GM12878 (cell line): ENCODE data around the gene ABHD11. TPM values are rescaled to one million over a fixed set of nuclear protein-coding genes. Genes with fewer than 3 reads are reported as not detected.

Experiments
- BACH1 ChIP-seq: fragments of 450-650 bp; IDR thresholded peaks from 2 replicates; pipeline ENCODE4 v1.6.1; 2017; ENCODE audit warnings: mild to moderate bottlenecking, borderline replicate concordance
- BCL11A ChIP-seq: IDR thresholded peaks from 2 replicates; pipeline ENCODE4 v1.6.1; 2011; ENCODE audit warnings: low read depth, low read length
- BHLHE40 ChIP-seq, 2 experiments: fragments of 450-650 bp in 1 of 2; IDR thresholded peaks; 2 replicates each; pipeline ENCODE4 v1.6.1; 2011 to 2017; ENCODE audit warnings: low read depth in 2 of 2, borderline replicate concordance in 1 of 2, improper control_type of control experiment in 1 of 2, low read length in 1 of 2, mild to moderate bottlenecking in 1 of 2
- CHD1 ChIP-seq: IDR thresholded peaks from 2 replicates; pipeline ENCODE4 v1.6.1; 2012; ENCODE audit warnings: low read depth, low read length, improper control_type of control experiment
- E2F4 ChIP-seq: IDR thresholded peaks from 2 replicates; pipeline ENCODE4 v1.6.1; 2012; ENCODE audit warnings: low read depth, low read length, improper control_type of control experiment
- FOXK2 ChIP-seq: fragments of 450-650 bp; IDR thresholded peaks from 2 replicates; pipeline ENCODE4 v1.6.1; 2017; ENCODE audit warnings: mild to moderate bottlenecking, moderate library complexity
- KAT2A ChIP-seq: conservative IDR thresholded peaks from 2 replicates; pipeline ENCODE4 v1.6.1; 2011; ENCODE audit warnings: low read depth, low read length; ENCODE audit not compliant: control insufficient read depth
- KDM1A ChIP-seq: fragments of 200-600 bp; sonication (generic); IDR thresholded peaks from 2 replicates; pipeline ENCODE4 v1.6.1; 2016; ENCODE audit warnings: borderline replicate concordance
- MTA3 ChIP-seq: IDR thresholded peaks from 2 replicates; pipeline ENCODE4 v1.6.1; 2012; ENCODE audit warnings: low read length, inconsistent platforms, borderline replicate concordance
- NKRF ChIP-seq: fragments of 450-650 bp; conservative IDR thresholded peaks from 2 replicates; pipeline ENCODE4 v1.6.1; 2017; ENCODE audit warnings: mild to moderate bottlenecking, moderate library complexity
- NR2F1 ChIP-seq: fragments of 450-650 bp; conservative IDR thresholded peaks from 2 replicates; pipeline ENCODE4 v1.6.1; 2017; ENCODE audit warnings: mild to moderate bottlenecking
- RB1 ChIP-seq: fragments of 450-650 bp; formaldehyde crosslinking; IDR thresholded peaks from 2 replicates; pipeline ENCODE4 v1.6.1; 2017; ENCODE audit warnings: mild to moderate bottlenecking, borderline replicate concordance
- SMAD5 ChIP-seq: IDR thresholded peaks from 2 replicates; pipeline ENCODE4 v1.6.1; 2016; ENCODE audit warnings: antibody characterized with exemption, low read depth
- SREBF1 ChIP-seq: IDR thresholded peaks from 2 replicates; pipeline ENCODE4 v1.6.1; 2012; ENCODE audit warnings: mild to moderate bottlenecking, low read length
- SRF ChIP-seq, 2 experiments: IDR thresholded peaks; 2 replicates each; pipeline ENCODE4 v1.6.1; 2011; ENCODE audit warnings: low read depth in 2 of 2, low read length in 2 of 2, mild to moderate bottlenecking in 1 of 2, moderate library complexity in 1 of 2
- TCF3 ChIP-seq: IDR thresholded peaks from 2 replicates; pipeline ENCODE4 v1.6.1; 2012; ENCODE audit warnings: low read depth, mild to moderate bottlenecking, low read length, borderline replicate concordance; ENCODE audit not compliant: insufficient read depth
- ZBTB11 ChIP-seq: fragments of 450-650 bp; formaldehyde crosslinking; IDR thresholded peaks from 2 replicates; pipeline ENCODE4 v1.5.0; 2022; ENCODE audit warnings: mild to moderate bottlenecking, missing genetic modification characterization
- ZNF207 ChIP-seq: fragments of 450-650 bp; IDR thresholded peaks from 2 replicates; pipeline ENCODE4 v1.6.1; 2014; ENCODE audit warnings: antibody characterized with exemption, mild to moderate bottlenecking, borderline replicate concordance
- polyA plus RNA-seq, 11 experiments: library from polyadenylated mRNA; depleted of rRNA in 4 of 11; unstranded in 6 of 11; stranded (reverse) in 5 of 11; fragments of >200 nt; fragmentation: Nextera tagmentation in 4 of 11; fragmentation: Illumina TruSeq in 1 of 11; extraction: Ambion mirVana in 4 of 11; extraction: Trizol in 1 of 11; gene quantifications; 1 replicate in 1 of 11; 2 replicates in 10 of 11; pipeline versions ENCODE4 v1.2.1 to v1.2.3, GENCODE V29; 2011 to 2016; ENCODE audit warnings: inconsistent platforms in 2 of 11, missing spikeins in 2 of 11, low read depth in 1 of 11
- total RNA-seq, 4 experiments: library from RNA; depleted of rRNA in 3 of 4; stranded (reverse); fragments of >200 nt in 3 of 4; fragmentation: Illumina TruSeq in 1 of 4; extraction: Trizol in 1 of 4; gene quantifications; 2 replicates each; pipeline versions ENCODE4 v1.2.1 to v1.2.3, GENCODE V29; 2013 to 2021
- TF ChIP-seq, protein P1 (sequence below): fragments of 450-650 bp; IDR thresholded peaks from 2 replicates; pipeline ENCODE4 v1.6.1; 2017; ENCODE audit warnings: mild to moderate bottlenecking, moderate library complexity

Gene ABHD11
- total and polyA plus RNA-seq, 10 of the 15 experiments (the other 5 are each of a cell fraction or from before 2014, with no cell fraction given) = 2.8 to 24.8 (median 10.1) TPM

DNA sequence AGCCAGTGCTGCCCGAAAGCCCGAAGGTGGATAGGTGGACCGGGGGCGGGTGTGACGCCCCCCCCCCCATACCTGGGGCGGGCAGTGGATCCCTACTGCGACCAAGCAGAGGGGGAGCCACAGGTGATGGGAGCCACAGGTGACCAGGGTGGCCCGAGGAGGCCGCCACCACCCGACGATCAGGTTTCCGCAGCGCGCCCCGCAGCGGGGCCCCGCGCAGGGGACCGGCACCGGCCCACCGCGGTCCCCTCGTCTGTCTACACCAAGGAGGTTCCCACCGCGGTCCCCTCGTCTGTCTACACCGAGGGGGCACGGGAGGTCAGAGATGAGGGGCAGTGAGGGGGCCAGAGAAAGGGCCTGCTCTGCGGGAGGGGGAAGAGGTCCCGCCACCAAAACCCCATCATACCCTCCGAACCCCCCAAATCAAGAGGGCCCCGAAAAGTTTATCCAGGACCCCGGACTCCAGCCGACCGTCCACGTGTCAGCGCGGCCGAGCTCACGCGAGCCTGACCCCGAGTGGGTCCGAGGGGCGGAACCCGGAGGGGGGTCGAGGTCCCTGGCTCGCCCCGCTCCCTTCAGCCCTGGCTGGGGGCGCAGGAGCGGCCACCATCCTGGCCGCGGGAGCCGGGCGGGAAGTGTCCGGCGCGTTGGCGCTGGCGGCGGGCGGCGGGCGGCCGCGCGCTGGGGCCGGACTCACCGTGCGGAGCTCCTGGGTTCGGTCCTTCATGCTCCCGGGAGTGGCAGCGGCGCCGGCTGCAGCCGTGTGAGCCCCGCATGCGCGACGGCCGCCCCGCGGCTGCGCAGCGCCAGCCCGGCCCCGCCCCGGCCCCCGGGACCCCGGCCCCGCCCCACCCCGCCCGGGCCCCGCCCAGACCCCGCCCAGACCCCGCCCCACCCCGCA, 19.4 kb downstream of the ABHD11 start, which contains the start of gene STX1A (continued):
- TF ChIP-seq ZBTB11 (CRISPR knock-in tag) = no peak
- peak in 1 of 2 experiments; percentile 25; a peak in 2 of 4 replicates for TF ChIP-seq BHLHE40 (IDR thresholded peaks at IDR 0.05; ENCODE audit: borderline replicate concordance in 1 of 2, low read depth in 2 of 2, low read length in 1 of 2)
- no peak for TF ChIP-seq SMAD5
- TF ChIP-seq SREBF1 = no peak
- TF ChIP-seq KAT2A = no peak
- 0 out of 2 replicates have a peak, but pooled peaks have one; percentile 36 for TF ChIP-seq ZNF207
- TF ChIP-seq MTA3 = no peak
- peak; percentile 71 for TF ChIP-seq NR2F1
- TF ChIP-seq BACH1 = peak; percentile 58; the same call in 1 of the 2 replicates
- TF ChIP-seq SRF (IDR thresholded peaks at IDR 0.05; ENCODE audit: low read depth in 2 of 2, low read length in 2 of 2) = no peak
- TF ChIP-seq KDM1A = no peak
- TF ChIP-seq RB1 = peak; percentile 72; the same call in 1 of the 2 replicates
- peak; percentile 71; the same call in 1 of the 2 replicates for TF ChIP-seq NKRF
- TF ChIP-seq TCF3 = no peak
- TF ChIP-seq E2F4 = no peak
- no peak for TF ChIP-seq FOXK2
- TF ChIP-seq BCL11A = no peak
- TF ChIP-seq, protein P1, sequence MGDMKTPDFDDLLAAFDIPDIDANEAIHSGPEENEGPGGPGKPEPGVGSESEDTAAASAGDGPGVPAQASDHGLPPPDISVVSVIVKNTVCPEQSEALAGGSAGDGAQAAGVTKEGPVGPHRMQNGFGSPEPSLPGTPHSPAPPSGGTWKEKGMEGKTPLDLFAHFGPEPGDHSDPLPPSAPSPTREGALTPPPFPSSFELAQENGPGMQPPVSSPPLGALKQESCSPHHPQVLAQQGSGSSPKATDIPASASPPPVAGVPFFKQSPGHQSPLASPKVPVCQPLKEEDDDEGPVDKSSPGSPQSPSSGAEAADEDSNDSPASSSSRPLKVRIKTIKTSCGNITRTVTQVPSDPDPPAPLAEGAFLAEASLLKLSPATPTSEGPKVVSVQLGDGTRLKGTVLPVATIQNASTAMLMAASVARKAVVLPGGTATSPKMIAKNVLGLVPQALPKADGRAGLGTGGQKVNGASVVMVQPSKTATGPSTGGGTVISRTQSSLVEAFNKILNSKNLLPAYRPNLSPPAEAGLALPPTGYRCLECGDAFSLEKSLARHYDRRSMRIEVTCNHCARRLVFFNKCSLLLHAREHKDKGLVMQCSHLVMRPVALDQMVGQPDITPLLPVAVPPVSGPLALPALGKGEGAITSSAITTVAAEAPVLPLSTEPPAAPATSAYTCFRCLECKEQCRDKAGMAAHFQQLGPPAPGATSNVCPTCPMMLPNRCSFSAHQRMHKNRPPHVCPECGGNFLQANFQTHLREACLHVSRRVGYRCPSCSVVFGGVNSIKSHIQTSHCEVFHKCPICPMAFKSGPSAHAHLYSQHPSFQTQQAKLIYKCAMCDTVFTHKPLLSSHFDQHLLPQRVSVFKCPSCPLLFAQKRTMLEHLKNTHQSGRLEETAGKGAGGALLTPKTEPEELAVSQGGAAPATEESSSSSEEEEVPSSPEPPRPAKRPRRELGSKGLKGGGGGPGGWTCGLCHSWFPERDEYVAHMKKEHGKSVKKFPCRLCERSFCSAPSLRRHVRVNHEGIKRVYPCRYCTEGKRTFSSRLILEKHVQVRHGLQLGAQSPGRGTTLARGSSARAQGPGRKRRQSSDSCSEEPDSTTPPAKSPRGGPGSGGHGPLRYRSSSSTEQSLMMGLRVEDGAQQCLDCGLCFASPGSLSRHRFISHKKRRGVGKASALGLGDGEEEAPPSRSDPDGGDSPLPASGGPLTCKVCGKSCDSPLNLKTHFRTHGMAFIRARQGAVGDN = 0 out of 2 replicates have a peak, but pooled peaks have one; percentile 41
- TF ChIP-seq CHD1 = no peak
